ENCODE results near the gene INPP5D. TPM values are rescaled to one million over a fixed set of nuclear protein-coding genes. Genes with fewer than 3 reads are reported as not detected.
"Not testable (repeated sequence)": the region's sequence is repeated elsewhere in the genome, so short reads cannot be mapped to it uniquely, and the experiment has no call there.

INPP5D gene
- total RNA-seq, 3 donors from 2014 or later = 18.4 to 20.3 (median 20.0) TPM

- H3K36me3 ChIP-seq = no peaks in the 10 kb centered on the region
- no peak for TF ChIP-seq POLR2A (IDR thresholded peaks at IDR 0.05)
- no peak for TF ChIP-seq CTCF (IDR thresholded peaks at IDR 0.05)
- no peak for TF ChIP-seq POLR2AphosphoS5 (IDR thresholded peaks at IDR 0.05)
- no peak overlapping the region for H3K27ac ChIP-seq
- H3K4me1 ChIP-seq = peaks cover 0 to 9% of the 10 kb centered on the region in 2 donors
- no peaks in the 10 kb centered on the region for H3K27me3 ChIP-seq
- intact Hi-C loops (cut with DNase I; ENCODE audit: low total_unique reads) = no loop called here
- peak in 1 of 2 donors; percentile 30 for DNase-seq (ENCODE audit: low spot score in 2 of 2)
- H3K4me3 ChIP-seq = no peak overlapping the region
- no peaks in the 10 kb centered on the region for H3K9me3 ChIP-seq
Observed at GRCh38 chr2:233048569-233049193, 11.5 kb upstream of the INPP5D start.

- Histone ChIP-seq H3K4me1 (peaks cover 0 to 9% of the 10 kb centered on the region in 2 donors), H3K36me3 (no peaks in the 10 kb centered on the region), H3K4me3 (no peak overlapping the region), H3K27ac (no peak overlapping the region), H3K9me3 (no peaks in the 10 kb centered on the region), H3K27me3 (no peaks in the 10 kb centered on the region)
- intact Hi-C loops (cut with DNase I; ENCODE audit: low total_unique reads) = no loop called here
- DNase-seq (ENCODE audit: low spot score in 2 of 2) = no peak
- TF ChIP-seq POLR2A (IDR thresholded peaks at IDR 0.05) = no peak
- TF ChIP-seq CTCF (IDR thresholded peaks at IDR 0.05) = no peak
- no peak for TF ChIP-seq POLR2AphosphoS5 (IDR thresholded peaks at IDR 0.05)
Observed at GRCh38 chr2:233049194-233049761, 10.9 kb upstream of the INPP5D start.

- Histone ChIP-seq H3K4me3 (no peak overlapping the region), H3K9me3 (no peaks in the 10 kb centered on the region), H3K27ac (peak overlapping the region in 1 of 2 donors; percentile 48), H3K36me3 (no peaks in the 10 kb centered on the region), H3K27me3 (no peaks in the 10 kb centered on the region), H3K4me1 (peaks cover 0 to 9% of the 10 kb centered on the region in 2 donors)
- TF ChIP-seq POLR2AphosphoS5 (IDR thresholded peaks at IDR 0.05) (no peak), CTCF (IDR thresholded peaks at IDR 0.05) (no peak), POLR2A (IDR thresholded peaks at IDR 0.05) (no peak)
- intact Hi-C loops (cut with DNase I; ENCODE audit: low total_unique reads) = no loop called here
- peak; percentile 35 to 55 for DNase-seq (ENCODE audit: low spot score in 2 of 2)
Observed at GRCh38 chr2:233051241-233052149, 8.6 kb upstream of the INPP5D start.

- H3K4me3 ChIP-seq; H3K4me1 ChIP-seq; H3K36me3 ChIP-seq; intact Hi-C loops (cut with DNase I; ENCODE audit: low total_unique reads); H3K27me3 ChIP-seq; H3K27ac ChIP-seq; H3K9me3 ChIP-seq: not testable (repeated sequence)
- peak in 1 of 2 donors; percentile 3 for DNase-seq (ENCODE audit: low spot score in 2 of 2)
Observed at GRCh38 chr2:233052517-233052916, 7.6 kb upstream of the INPP5D start.

GRCh38 chr2:233053928-233054784, 6.0 kb upstream of the INPP5D start:
- no peak overlapping the region for H3K4me3 ChIP-seq
- no peaks in the 10 kb centered on the region for H3K27me3 ChIP-seq
- H3K36me3 ChIP-seq = no peaks in the 10 kb centered on the region
- peaks cover 0 to 5% of the 10 kb centered on the region in 2 donors for H3K4me1 ChIP-seq
- H3K9me3 ChIP-seq = no peaks in the 10 kb centered on the region
- intact Hi-C loops (cut with DNase I; ENCODE audit: low total_unique reads) = no loop called here
- no peak overlapping the region for H3K27ac ChIP-seq
- TF ChIP-seq CTCF (IDR thresholded peaks at IDR 0.05) (peak; percentile 42 to 75 (median 56)), POLR2AphosphoS5 (IDR thresholded peaks at IDR 0.05) (no peak), POLR2A (IDR thresholded peaks at IDR 0.05) (no peak)
- peak in 1 of 2 donors; percentile 57 for DNase-seq (ENCODE audit: low spot score in 2 of 2)
